Ascending aorta (tissue), 2 donors: ENCODE measurements around the gene EIF2S3. TPM values are rescaled to one million over a fixed set of nuclear protein-coding genes. Genes with fewer than 3 reads are reported as not detected.

Source experiments
- DNase-seq, 2 donors: peaks; one replicate each; pipeline ENCODE4 v3.0.0-alpha.2; 2019; ENCODE audit warnings: low spot score in 2 of 2
- H3K27ac ChIP-seq, 2 donors: fragments of 200-600 bp; sonication (generic); one replicate each; pipeline ENCODE4 v1.5.1; 2016 to 2017; ENCODE audit warnings: mild to moderate bottlenecking in 1 of 2
- H3K27me3 ChIP-seq: fragments of 200-600 bp; sonication (generic); one replicate; pipeline ENCODE4 v1.5.1; 2017
- H3K36me3 ChIP-seq, 2 donors: fragments of 200-600 bp; sonication (generic); one replicate each; pipeline ENCODE4 v1.5.1; 2016
- H3K4me1 ChIP-seq, 2 donors: fragments of 200-600 bp; sonication (generic); one replicate each; pipeline ENCODE4 v1.5.1; 2016 to 2017; ENCODE audit warnings: mild to moderate bottlenecking in 1 of 2
- H3K4me3 ChIP-seq, 2 donors: fragments of 200-600 bp; sonication (generic); one replicate each; pipeline ENCODE4 v1.5.1; 2016 to 2017; ENCODE audit warnings: mild to moderate bottlenecking in 1 of 2
- H3K9me3 ChIP-seq, 2 donors: fragments of 200-600 bp; sonication (generic); one replicate each; pipeline ENCODE4 v1.5.1; 2016
- intact Hi-C: fragments of 100-400 bp; cut with DNase I; formaldehyde crosslinking; loops from one replicate; pipeline ENCODE4 v1.15.1; 2023
- total RNA-seq: library from RNA; depleted of rRNA; stranded (reverse); fragments of >200 nt; gene quantifications from one replicate; pipeline ENCODE4 v1.1.0, GENCODE V29; 2016
- TF ChIP-seq, protein P1 (sequence below), 3 experiments: fragments of 200-600 bp in 2 of 3; fragments of 450-650 bp in 1 of 3; sonication (generic) in 2 of 3; IDR thresholded peaks; one replicate each; pipeline ENCODE4 v1.5.1; 2016 to 2019; ENCODE audit warnings: antibody characterized with exemption in 3 of 3, mild to moderate bottlenecking in 1 of 3, moderate library complexity in 1 of 3

The EIF2S3 gene
- total RNA-seq, 1 donor from 2014 or later: 60.7 TPM

DNA sequence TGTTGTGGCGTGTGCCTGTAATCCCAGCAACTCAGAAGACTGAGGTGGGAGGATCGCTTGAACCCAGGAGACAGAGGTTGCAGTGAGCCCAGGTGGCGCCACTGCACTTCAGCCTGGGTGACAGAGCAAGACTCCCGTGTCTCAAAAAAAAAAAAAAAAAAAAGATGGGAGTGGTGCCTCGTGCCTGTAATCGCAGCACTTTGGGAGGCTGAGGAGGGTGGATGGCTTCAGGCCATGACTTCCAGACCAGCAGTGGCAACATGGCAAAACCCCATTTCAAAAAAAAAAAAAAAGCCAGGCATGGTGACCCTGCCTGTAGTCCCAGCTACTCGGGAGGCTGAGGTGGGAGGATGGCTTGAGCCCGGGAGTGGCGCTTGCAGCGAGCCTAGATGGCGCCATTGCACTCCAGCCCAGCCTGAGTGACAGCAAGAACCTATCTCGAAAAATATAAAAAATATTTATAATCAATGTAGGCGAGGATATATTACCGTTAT is 27.0 kb downstream of the EIF2S3 start:
- Histone ChIP-seq H3K9me3 (no peaks in the 10 kb centered on the region), H3K36me3 (peaks cover 7 to 16% of the 10 kb centered on the region in 2 donors), H3K4me1 (no peaks in the 10 kb centered on the region), H3K4me3 (no peak overlapping the region), H3K27me3 (no peaks in the 10 kb centered on the region), H3K27ac (no peak overlapping the region)
- intact Hi-C loops: loop anchor here (2.0 to 10.0 kb wide), 2 partner anchors 161 to 1063 kb away; no protein-coding TSS in a partner anchor
- TF ChIP-seq, protein P1, sequence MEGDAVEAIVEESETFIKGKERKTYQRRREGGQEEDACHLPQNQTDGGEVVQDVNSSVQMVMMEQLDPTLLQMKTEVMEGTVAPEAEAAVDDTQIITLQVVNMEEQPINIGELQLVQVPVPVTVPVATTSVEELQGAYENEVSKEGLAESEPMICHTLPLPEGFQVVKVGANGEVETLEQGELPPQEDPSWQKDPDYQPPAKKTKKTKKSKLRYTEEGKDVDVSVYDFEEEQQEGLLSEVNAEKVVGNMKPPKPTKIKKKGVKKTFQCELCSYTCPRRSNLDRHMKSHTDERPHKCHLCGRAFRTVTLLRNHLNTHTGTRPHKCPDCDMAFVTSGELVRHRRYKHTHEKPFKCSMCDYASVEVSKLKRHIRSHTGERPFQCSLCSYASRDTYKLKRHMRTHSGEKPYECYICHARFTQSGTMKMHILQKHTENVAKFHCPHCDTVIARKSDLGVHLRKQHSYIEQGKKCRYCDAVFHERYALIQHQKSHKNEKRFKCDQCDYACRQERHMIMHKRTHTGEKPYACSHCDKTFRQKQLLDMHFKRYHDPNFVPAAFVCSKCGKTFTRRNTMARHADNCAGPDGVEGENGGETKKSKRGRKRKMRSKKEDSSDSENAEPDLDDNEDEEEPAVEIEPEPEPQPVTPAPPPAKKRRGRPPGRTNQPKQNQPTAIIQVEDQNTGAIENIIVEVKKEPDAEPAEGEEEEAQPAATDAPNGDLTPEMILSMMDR (IDR thresholded peaks at IDR 0.05): peak in 2 of 3 experiments; percentile 44 to 45
- DNase-seq: peak in 1 of 2 donors; percentile 70

DNA sequence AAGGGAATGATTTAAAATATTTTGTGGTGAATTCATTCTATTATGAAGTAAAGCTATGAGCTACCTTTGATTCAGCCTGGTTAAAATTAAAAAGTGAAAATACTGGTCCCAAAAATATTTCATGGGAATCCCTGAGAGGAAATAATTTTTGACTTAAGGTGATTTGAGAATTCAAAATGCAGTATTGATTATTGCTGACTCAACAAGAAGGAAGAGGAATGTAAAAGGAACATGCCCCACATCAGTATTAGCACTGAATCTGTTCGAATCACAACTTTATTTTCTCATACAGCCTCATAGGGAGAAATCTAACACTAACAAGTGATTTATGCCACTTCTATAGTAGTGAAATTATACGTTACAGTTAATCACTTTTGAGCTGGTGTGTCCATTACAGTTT is 27.7 kb downstream of the EIF2S3 start:
- Histone ChIP-seq H3K9me3 (no peaks in the 10 kb centered on the region), H3K36me3 (peaks cover 1 to 9% of the 10 kb centered on the region in 2 donors), H3K27me3 (no peaks in the 10 kb centered on the region), H3K4me3 (no peak overlapping the region), H3K4me1 (no peaks in the 10 kb centered on the region), H3K27ac (no peak overlapping the region)
- TF ChIP-seq, protein P1 (IDR thresholded peaks at IDR 0.05): no peak
- intact Hi-C loops: loop anchor here (2.0 to 10.0 kb wide), 2 partner anchors 160 to 1062 kb away; no protein-coding TSS in a partner anchor
- DNase-seq: no peak

DNA sequence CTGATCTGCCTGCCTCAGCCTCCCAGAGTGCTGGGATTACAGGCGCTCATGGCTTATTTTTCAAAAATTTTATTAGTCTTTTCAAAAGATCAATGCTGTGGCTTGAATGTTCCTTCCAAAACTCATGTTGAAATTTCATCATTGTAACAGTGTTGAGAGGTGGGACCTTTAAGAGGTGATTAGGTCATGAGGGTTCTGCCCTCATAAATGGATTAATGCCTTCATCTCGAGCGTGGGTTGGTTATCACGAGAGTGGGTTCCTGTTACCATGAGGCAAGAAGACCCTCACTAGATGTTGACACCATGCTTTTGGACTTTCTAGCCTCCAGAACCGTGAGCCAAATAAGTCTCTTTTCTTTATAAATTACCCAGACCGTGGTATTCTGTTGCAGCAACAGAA is 30.3 kb downstream of the EIF2S3 start:
- TF ChIP-seq, protein P1 (IDR thresholded peaks at IDR 0.05): no peak
- H3K27me3 ChIP-seq: no peaks in the 10 kb centered on the region
- H3K4me3 ChIP-seq: no peak overlapping the region
- no peak overlapping the region for H3K27ac ChIP-seq
- no peak for DNase-seq
- intact Hi-C loops: loop anchor here (10.0 kb wide), 1 partner anchor 1060 kb away; no protein-coding TSS in a partner anchor
- H3K9me3 ChIP-seq: no peaks in the 10 kb centered on the region
- no peaks in the 10 kb centered on the region for H3K36me3 ChIP-seq
- no peaks in the 10 kb centered on the region for H3K4me1 ChIP-seq

DNA sequence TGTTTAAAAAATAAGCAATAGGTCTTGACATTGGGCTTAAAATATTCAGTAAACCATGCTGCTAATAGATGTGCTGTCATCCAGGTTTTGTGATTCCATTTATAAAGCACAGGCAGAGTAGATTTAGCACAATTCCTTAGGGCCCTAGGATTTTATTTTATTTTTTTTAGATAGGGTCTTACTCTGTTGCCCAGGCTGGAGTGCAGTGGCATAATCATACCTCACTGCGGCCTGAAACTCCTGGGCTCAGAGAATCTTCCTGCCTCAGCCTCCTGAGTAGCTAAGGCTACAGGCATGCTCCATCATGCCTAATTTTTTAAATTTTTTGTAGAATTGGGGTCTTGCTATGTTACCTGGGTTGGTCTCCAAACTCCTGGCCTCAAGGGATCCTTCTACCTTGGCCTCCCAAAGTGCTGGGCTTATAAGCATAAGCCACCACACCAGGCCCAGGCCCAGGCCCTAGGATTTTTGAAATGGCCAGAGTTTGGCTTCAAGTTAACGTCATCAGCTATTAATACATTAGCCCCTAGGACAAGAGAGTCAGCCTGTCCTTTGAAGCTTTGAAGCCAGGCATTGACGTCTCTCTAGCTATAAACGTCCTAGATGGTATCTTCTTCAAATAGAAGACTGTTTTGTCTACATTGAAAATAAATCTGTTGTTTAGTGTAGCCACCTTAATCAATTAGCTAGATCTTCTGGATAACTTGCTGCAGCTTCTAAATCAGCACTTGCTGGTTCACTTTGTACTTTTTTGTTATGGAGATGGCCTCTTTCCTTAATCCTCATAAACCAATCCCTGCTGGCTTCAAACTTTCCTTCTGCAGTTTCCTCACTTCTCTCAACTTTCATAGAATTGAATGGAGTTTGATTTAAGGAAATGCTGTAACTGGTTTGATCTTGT is 35.8 kb downstream of the EIF2S3 start:
- Histone ChIP-seq H3K27me3 (no peaks in the 10 kb centered on the region), H3K36me3 (no peaks in the 10 kb centered on the region), H3K27ac (no peak overlapping the region), H3K4me3 (no peak overlapping the region), H3K9me3 (no peaks in the 10 kb centered on the region), H3K4me1 (no peaks in the 10 kb centered on the region)
- intact Hi-C loops: no loop called here
- TF ChIP-seq, protein P1 (IDR thresholded peaks at IDR 0.05): no peak
- no peak for DNase-seq

DNA sequence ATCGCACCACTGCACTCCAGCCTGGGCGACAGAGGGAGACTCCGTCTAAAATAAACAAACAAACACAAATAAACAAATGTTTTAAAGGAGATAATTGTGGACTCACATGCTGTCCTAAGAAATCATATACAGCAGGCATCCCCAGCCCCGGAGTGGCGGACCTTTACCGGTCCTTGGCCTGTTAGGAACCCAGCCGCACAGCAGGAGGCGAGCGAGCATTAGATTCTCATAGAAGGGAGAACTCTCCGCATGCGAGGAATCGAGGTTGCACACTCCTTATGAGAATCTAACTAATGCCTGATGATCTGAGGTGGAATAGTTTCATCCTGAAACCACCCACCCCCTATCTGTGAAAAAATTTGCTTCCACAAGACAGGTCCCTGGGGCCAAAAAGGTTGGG is 39.0 kb downstream of the EIF2S3 start:
- DNase-seq: no peak
- TF ChIP-seq, protein P1 (IDR thresholded peaks at IDR 0.05): no peak
- H3K4me3 ChIP-seq: no peak overlapping the region
- no peaks in the 10 kb centered on the region for H3K4me1 ChIP-seq
- H3K36me3 ChIP-seq: no peaks in the 10 kb centered on the region
- no peak overlapping the region for H3K27ac ChIP-seq
- no peaks in the 10 kb centered on the region for H3K27me3 ChIP-seq
- no peaks in the 10 kb centered on the region for H3K9me3 ChIP-seq
- intact Hi-C loops: no loop called here
